Smooth muscle cell (in vitro differentiated cells): ENCODE results near the gene ZC3H12A. TPM values are rescaled to one million over a fixed set of nuclear protein-coding genes. Genes with fewer than 3 reads are reported as not detected.
"Not testable (repeated sequence)": the region's sequence is repeated elsewhere in the genome, so short reads cannot be mapped to it uniquely, and the experiment has no call there.

ENCODE experiments used
- DNase-seq: peaks from one replicate; lab custom pipeline; 2025; ENCODE audit not compliant: unreplicated experiment; lab: John Stamatoyannopoulos, UW
- H2AFZ ChIP-seq: fragments of 200-600 bp; sonication (generic); 2 replicates; pipeline ENCODE4 v1.6.0; 2016; ENCODE audit warnings: antibody characterized with exemption, low read depth, mild to moderate bottlenecking
- H3F3A ChIP-seq: fragments of 200-600 bp; sonication (generic); 2 replicates; pipeline ENCODE4 v1.6.0; 2017; ENCODE audit warnings: antibody characterized with exemption, low read depth
- H3K27ac ChIP-seq: fragments of 200-600 bp; sonication (generic); 2 replicates; pipeline ENCODE4 v1.5.1; 2016; ENCODE audit warnings: low read depth, mild to moderate bottlenecking
- H3K27me3 ChIP-seq: fragments of 200-600 bp; sonication (generic); 2 replicates; pipeline ENCODE4 v1.6.1; 2016; ENCODE audit warnings: low read depth, mild to moderate bottlenecking
- H3K36me3 ChIP-seq: fragments of 200-600 bp; sonication (generic); 2 replicates; pipeline ENCODE4 v1.5.1; 2016; ENCODE audit warnings: low read depth
- H3K4me1 ChIP-seq: fragments of 200-600 bp; sonication (generic); 2 replicates; pipeline ENCODE4 v1.5.1; 2016; ENCODE audit warnings: low read depth
- H3K4me2 ChIP-seq: fragments of 200-600 bp; sonication (generic); 2 replicates; pipeline ENCODE4 v1.6.0; 2016; ENCODE audit warnings: mild to moderate bottlenecking
- H3K4me3 ChIP-seq: fragments of 200-600 bp; sonication (generic); 2 replicates; pipeline ENCODE4 v1.5.1; 2016; ENCODE audit warnings: mild to moderate bottlenecking
- H3K79me2 ChIP-seq: fragments of 200-600 bp; sonication (generic); 2 replicates; pipeline ENCODE4 v1.6.0; 2016; ENCODE audit warnings: low read depth, mild to moderate bottlenecking
- H3K9ac ChIP-seq: fragments of 200-600 bp; sonication (generic); 2 replicates; pipeline ENCODE4 v1.6.0; 2016; ENCODE audit warnings: low read depth
- H3K9me3 ChIP-seq: fragments of 200-600 bp; sonication (generic); replicated peaks from 2 replicates; pipeline ENCODE4 v1.5.1; 2016; ENCODE audit warnings: low read depth
- H4K20me1 ChIP-seq: fragments of 200-600 bp; sonication (generic); 2 replicates; pipeline ENCODE4 v1.6.0; 2016; ENCODE audit warnings: low read depth
- CTCF ChIP-seq: fragments of 200-600 bp; sonication (generic); IDR thresholded peaks from 2 replicates; pipeline ENCODE4 v1.5.1; 2017; ENCODE audit warnings: borderline replicate concordance, mild to moderate bottlenecking, antibody characterized with exemption; ENCODE audit not compliant: insufficient read depth, poor library complexity, severe bottlenecking
- WGBS: methylation state at CpG from one replicate; pipeline ENCODE4 v1.1.7; 2016; ENCODE audit warnings: low lambda C conversion rate; 5-methylcytosine and 5-hydroxymethylcytosine counted together
- polyA plus RNA-seq: library from polyadenylated mRNA; unstranded; fragments of >200 nt; fragmentation: Nextera tagmentation; extraction: Ambion mirVana; gene quantifications from 2 replicates; pipeline ENCODE4 v1.2.1, GENCODE V29; 2016
- total RNA-seq: library from RNA; depleted of rRNA; stranded (reverse); fragments of >200 nt; gene quantifications from 2 replicates; pipeline ENCODE4 v1.2.3, GENCODE V29; 2014

The ZC3H12A gene
- total and polyA plus RNA-seq, 2 experiments from 2014 or later = 13.2 to 29.6 TPM

GRCh38 chr1:37517569-37517968 is 43.2 kb downstream of the ZC3H12A start:
- Histone ChIP-seq H3K9ac (no peak overlapping the region), H3K4me3 (no peak overlapping the region), H3K4me1 (peaks cover 13% of the 10 kb centered on the region), H3K9me3 (no peaks in the 10 kb centered on the region), H4K20me1 (peaks cover 11% of the 10 kb centered on the region), H3K4me2 (no peak overlapping the region), H3K27me3 (no peaks in the 10 kb centered on the region), H3F3A (peaks cover 10% of the 10 kb centered on the region), H2AFZ (no peak overlapping the region), H3K79me2 (peaks cover 14% of the 10 kb centered on the region), H3K27ac (no peak overlapping the region), H3K36me3 (no peaks in the 10 kb centered on the region)
- no peak for TF ChIP-seq CTCF
- WGBS = 100% methylated on average over 1 of the region's 1 CpG
- DNase-seq = no peak

GRCh38 chr1:37518241-37518640 is 43.9 kb downstream of the ZC3H12A start:
- not testable (repeated sequence) for H3K9me3 ChIP-seq, H3K36me3 ChIP-seq, H3K9ac ChIP-seq, H3K79me2 ChIP-seq, H3K27me3 ChIP-seq, H4K20me1 ChIP-seq, H3K4me2 ChIP-seq, H3K27ac ChIP-seq, H3K4me3 ChIP-seq, H2AFZ ChIP-seq, DNase-seq
- 96% methylated on average over 8 of the region's 31 CpGs for WGBS
- peaks cover 12% of the 10 kb centered on the region for H3K4me1 ChIP-seq
- H3F3A ChIP-seq = peaks cover 10% of the 10 kb centered on the region

GRCh38 chr1:37518929-37519328 is 44.5 kb downstream of the ZC3H12A start:
- 82% methylated on average over 15 of the region's 15 CpGs for WGBS
- not testable (repeated sequence) for H3K4me3 ChIP-seq, H2AFZ ChIP-seq

GRCh38 chr1:37519613-37520012 is 45.2 kb downstream of the ZC3H12A start:
- no peak overlapping the region for H3K27ac ChIP-seq
- H3K4me1 ChIP-seq = peaks cover 5% of the 10 kb centered on the region
- no peak overlapping the region for H2AFZ ChIP-seq
- H3K79me2 ChIP-seq = no peaks in the 10 kb centered on the region
- H4K20me1 ChIP-seq = no peaks in the 10 kb centered on the region
- H3K9ac ChIP-seq = no peak overlapping the region
- TF ChIP-seq CTCF = no peak
- H3K36me3 ChIP-seq = no peaks in the 10 kb centered on the region
- DNase-seq = no peak
- H3K27me3 ChIP-seq = no peaks in the 10 kb centered on the region
- no peaks in the 10 kb centered on the region for H3K9me3 ChIP-seq
- peaks cover 6% of the 10 kb centered on the region for H3F3A ChIP-seq
- no peak overlapping the region for H3K4me2 ChIP-seq
- H3K4me3 ChIP-seq = no peak overlapping the region

More at GRCh38 chr1:37518929-37519328, 44.5 kb downstream of the ZC3H12A start:
- H3K27me3 ChIP-seq, H3K79me2 ChIP-seq, H3K4me1 ChIP-seq, H3F3A ChIP-seq, H3K27ac ChIP-seq, H3K9me3 ChIP-seq, H3K9ac ChIP-seq, DNase-seq, H3K36me3 ChIP-seq, H3K4me2 ChIP-seq, H4K20me1 ChIP-seq: not testable (repeated sequence)

GRCh38 chr1:37529888-37530287 is 55.5 kb downstream of the ZC3H12A start:
- not testable (repeated sequence) for H3F3A ChIP-seq, H3K4me1 ChIP-seq, H3K9ac ChIP-seq, H3K27me3 ChIP-seq, H3K9me3 ChIP-seq, H3K27ac ChIP-seq, H4K20me1 ChIP-seq, H3K36me3 ChIP-seq, H2AFZ ChIP-seq, H3K4me2 ChIP-seq, H3K79me2 ChIP-seq, DNase-seq, H3K4me3 ChIP-seq
- 100% methylated on average over 1 of the region's 1 CpG for WGBS

- not testable (repeated sequence) for H3K27me3 ChIP-seq, H3K9ac ChIP-seq, H3K79me2 ChIP-seq, H3K27ac ChIP-seq, H3F3A ChIP-seq, H3K36me3 ChIP-seq, H3K9me3 ChIP-seq, H3K4me2 ChIP-seq, DNase-seq, H3K4me3 ChIP-seq, H3K4me1 ChIP-seq, H2AFZ ChIP-seq
- whole genome bisulfite sequencing = 97% methylated on average over 4 of the region's 4 CpGs
- H4K20me1 ChIP-seq = peaks cover 10% of the 10 kb centered on the region
These were observed 58.2 kb downstream of the ZC3H12A start for GRCh38 chr1:37532418-37533156.
